Measurements from ENCODE around the gene MILR1. TPM values are rescaled to one million over a fixed set of nuclear protein-coding genes. Genes with fewer than 3 reads are reported as not detected.
"Not testable (repeated sequence)": the region's sequence is repeated elsewhere in the genome, so short reads cannot be mapped to it uniquely, and the experiment has no call there.

The MILR1 gene
- polyA plus RNA-seq, 1 donor = 6.2 TPM

DNA sequence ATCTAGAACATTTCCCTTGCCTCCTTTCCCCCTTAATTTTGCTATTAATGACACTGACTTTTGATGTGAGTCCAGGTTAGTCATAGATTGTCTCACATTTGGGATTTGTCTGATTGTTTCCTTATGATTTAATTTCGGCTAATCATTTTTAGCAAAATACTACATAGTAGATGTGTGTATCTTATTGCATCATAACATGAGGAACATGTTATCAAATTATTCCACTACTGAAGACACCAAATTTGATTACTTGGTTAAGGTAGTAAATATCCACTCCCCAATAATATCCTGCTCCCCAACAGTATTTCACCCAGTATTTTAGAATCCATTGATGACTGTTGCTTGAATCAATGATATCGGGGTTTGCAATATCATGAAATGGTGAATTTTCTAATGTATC, 45.2 kb downstream of the MILR1 start:
- 100% methylated on average over 1 of the region's 2 CpGs for WGBS (ENCODE audit: insufficient coverage, low lambda C conversion rate)
- Histone ChIP-seq H3K4me3 (ENCODE audit: low read length) (no peak overlapping the region), H3K27me3 (ENCODE audit: control insufficient read depth, insufficient read depth, low read length) (no peaks in the 10 kb centered on the region), H3K4me1 (ENCODE audit: control insufficient read depth, insufficient read depth, low read length) (peaks cover 8% of the 10 kb centered on the region), H3K9me3 (ENCODE audit: control insufficient read depth, low read depth, low read length) (no peaks in the 10 kb centered on the region), H3K36me3 (ENCODE audit: control insufficient read depth, insufficient read depth, low read length) (peaks cover 48% of the 10 kb centered on the region), H3K27ac (ENCODE audit: low read length) (no peak overlapping the region)
- DNase-seq = no peak

DNA sequence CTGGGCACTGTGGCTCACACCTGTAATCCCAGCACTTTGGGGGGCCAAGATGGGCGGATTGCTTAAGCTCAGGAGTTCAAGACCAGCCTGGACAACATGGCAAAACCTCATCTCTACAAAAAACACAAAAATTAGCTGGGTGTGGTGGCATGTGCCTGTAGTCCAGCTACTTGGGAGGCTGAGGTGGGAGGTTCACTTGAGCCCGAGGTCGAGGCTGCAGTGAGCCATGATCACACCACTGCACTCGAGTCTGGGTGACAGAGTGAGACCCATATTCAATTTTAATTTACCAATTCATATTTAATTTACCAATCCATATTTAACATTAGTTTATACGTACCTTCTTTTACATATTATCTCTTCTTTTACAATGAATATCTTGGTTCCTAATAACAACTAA, 46.4 kb downstream of the MILR1 start:
- H3K4me1 ChIP-seq (ENCODE audit: control insufficient read depth, insufficient read depth, low read length); H3K27me3 ChIP-seq (ENCODE audit: control insufficient read depth, insufficient read depth, low read length); H3K4me3 ChIP-seq (ENCODE audit: low read length); H3K9me3 ChIP-seq (ENCODE audit: control insufficient read depth, low read depth, low read length); H3K27ac ChIP-seq (ENCODE audit: low read length); DNase-seq: not testable (repeated sequence)
- WGBS (ENCODE audit: insufficient coverage, low lambda C conversion rate) = 92% methylated on average over 2 of the region's 5 CpGs
- H3K36me3 ChIP-seq (ENCODE audit: control insufficient read depth, insufficient read depth, low read length) = peaks cover 48% of the 10 kb centered on the region

DNA sequence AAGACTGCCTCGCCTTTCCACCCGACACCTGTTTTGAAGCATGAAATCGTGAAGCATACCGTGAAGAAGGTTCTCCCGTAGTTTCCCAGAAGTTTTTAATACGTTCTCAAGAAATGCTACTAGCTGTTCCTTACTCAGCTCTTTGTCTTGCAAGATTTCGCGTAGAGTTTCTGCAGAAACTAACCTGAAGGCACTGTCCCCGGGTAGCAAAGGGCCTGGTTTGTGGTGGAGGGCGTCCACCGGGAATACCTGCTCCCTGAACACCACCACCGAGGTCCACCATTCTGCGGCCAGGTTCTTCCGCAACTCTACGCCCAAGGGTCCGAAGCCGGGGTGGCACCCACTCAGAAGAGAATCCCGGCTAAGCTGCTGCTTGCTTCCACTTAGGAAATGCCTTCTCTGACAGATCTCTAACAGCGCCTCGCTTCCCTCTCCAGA, 47.5 kb downstream of the MILR1 start:
- no peaks in the 10 kb centered on the region for H3K9me3 ChIP-seq (ENCODE audit: control insufficient read depth, low read depth, low read length)
- no peaks in the 10 kb centered on the region for H3K27me3 ChIP-seq (ENCODE audit: control insufficient read depth, insufficient read depth, low read length)
- DNase-seq = no peak
- peak overlapping the region; percentile 97 for H3K27ac ChIP-seq (ENCODE audit: low read length)
- H3K4me1 ChIP-seq (ENCODE audit: control insufficient read depth, insufficient read depth, low read length) = peaks cover 8% of the 10 kb centered on the region
- H3K4me3 ChIP-seq (ENCODE audit: low read length) = peak overlapping the region; percentile 79
- peaks cover 49% of the 10 kb centered on the region for H3K36me3 ChIP-seq (ENCODE audit: control insufficient read depth, insufficient read depth, low read length)
- no CpG with 5 or more reads among the region's 20 CpGs for WGBS (ENCODE audit: insufficient coverage, low lambda C conversion rate)

DNA sequence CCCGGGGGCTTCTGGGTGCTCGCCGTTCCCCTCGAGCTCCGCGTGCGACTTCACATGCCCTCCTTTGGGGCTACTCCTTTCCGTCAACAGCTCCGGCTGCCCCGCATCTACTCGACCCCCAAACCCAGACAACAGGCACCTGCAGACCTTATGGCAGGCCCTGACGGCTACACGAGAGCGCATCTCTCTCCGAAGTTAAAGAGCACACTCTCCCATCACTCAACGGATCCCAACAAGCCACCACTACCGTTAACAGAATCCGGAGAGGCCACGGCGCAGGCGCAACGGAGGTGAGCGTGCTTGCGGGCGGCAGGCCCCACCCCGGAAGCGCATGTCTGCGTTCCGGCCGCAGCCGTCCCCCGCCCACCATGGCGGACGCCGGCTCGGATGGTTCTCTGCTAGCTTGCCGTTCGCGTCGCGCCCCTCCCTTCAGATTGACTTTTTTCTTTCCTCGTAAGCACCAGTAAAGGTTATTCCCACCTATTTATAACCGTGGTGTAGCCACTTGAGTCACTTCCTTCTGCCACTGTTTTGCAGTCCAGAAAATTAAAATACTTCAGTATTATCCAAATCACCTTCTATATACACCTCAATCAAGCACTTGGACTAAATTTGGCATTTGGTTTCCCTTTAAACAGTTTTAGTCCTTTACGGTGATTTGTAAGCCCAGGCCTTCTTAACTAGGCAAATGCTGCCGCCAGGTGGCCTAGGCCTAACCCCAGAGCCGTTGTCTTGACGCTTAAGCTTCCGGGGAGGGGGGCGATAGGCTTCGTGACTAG, 48.1 kb downstream of the MILR1 start, which contains the start of gene POLG2:
TSS of gene POLG2 (minus strand) at position 269 of the 779 bp plus-strand sequence. CDS start at position 183, 86 bp downstream.
- H3K36me3 ChIP-seq (ENCODE audit: control insufficient read depth, insufficient read depth, low read length) = peaks cover 51% of the 10 kb centered on the region
- no peaks in the 10 kb centered on the region for H3K27me3 ChIP-seq (ENCODE audit: control insufficient read depth, insufficient read depth, low read length)
- peak; percentile 91 to 92 for DNase-seq
- H3K4me1 ChIP-seq (ENCODE audit: control insufficient read depth, insufficient read depth, low read length) = peaks cover 8% of the 10 kb centered on the region
- H3K4me3 ChIP-seq (ENCODE audit: low read length) = peak within 1 kb of the TSS; percentile 79
- peak within 1 kb of the TSS; percentile 97 for H3K27ac ChIP-seq (ENCODE audit: low read length)
- WGBS (ENCODE audit: insufficient coverage, low lambda C conversion rate) = 10% methylated on average over 2 of the region's 50 CpGs
- H3K9me3 ChIP-seq (ENCODE audit: control insufficient read depth, low read depth, low read length) = no peaks in the 10 kb centered on the region

DNA sequence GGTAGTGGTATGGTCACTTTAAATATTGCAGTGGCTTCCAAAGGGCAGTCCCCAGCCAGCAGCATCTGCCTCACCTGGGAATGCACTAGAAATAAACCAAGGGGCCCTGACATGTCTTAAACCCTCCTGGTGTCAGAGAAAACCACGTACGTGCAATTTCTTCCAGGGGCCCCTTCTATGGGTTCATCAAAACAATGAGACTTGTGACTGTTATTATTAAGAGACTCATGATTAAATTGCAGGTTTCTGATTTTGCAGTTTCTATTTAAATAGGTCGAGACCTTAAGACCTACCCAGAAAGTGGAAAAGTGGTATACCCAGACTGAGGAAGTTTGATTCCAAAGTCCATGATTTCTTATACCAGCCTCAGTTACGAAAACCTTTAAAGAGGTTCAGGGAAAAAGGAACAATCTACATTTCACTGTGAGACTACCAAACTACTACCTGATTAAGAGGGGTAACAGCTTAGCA, 48.7 kb downstream of the MILR1 start:
- Histone ChIP-seq H3K4me3 (ENCODE audit: low read length) (peak overlapping the region; percentile 79), H3K9me3 (ENCODE audit: control insufficient read depth, low read depth, low read length) (no peaks in the 10 kb centered on the region), H3K27me3 (ENCODE audit: control insufficient read depth, insufficient read depth, low read length) (no peaks in the 10 kb centered on the region), H3K4me1 (ENCODE audit: control insufficient read depth, insufficient read depth, low read length) (peaks cover 8% of the 10 kb centered on the region), H3K36me3 (ENCODE audit: control insufficient read depth, insufficient read depth, low read length) (peaks cover 51% of the 10 kb centered on the region), H3K27ac (ENCODE audit: low read length) (peak overlapping the region; percentile 97)
- DNase-seq = no peak
- WGBS (ENCODE audit: insufficient coverage, low lambda C conversion rate) = no CpG with 5 or more reads among the region's 4 CpGs

DNA sequence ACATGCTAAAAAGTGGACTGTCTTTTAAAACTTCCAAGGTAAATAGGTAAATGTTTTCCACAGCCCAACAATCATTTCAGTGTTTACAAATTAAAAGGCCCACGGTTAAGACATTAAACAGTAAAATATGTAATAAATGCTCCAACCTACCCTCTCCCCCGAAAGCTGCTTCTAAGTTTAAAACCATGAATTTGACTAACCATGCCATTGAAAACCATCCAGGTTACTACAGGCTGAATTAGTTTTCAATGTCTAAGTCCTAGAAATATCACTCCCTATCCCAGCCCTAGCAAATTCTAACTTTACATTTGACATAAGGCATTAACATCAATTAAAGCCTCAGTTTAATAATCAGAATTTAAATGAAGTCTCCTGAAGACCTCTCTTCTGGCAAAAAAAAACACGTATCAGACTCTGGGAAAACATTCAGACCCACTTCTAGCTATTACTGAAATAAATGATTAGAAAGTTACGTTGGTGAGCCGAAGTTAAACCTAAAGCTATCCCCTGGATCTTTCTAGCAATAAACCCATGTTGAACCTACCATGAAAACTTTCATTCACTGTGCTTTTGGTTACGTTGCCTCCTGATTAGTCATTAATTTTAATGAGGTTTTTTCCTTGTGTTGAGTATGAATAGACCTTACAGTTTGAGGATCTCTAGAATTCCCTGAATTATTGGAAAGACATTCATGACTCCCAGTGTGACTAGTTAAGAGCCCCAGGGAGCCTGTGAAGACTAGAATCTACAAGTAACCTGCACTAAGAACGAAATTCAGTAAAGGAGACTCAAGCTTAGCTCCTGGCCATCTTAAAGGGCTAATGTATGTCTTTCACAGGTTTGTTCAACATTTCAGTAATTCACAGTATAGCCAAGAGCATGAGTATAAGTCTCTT, 49.6 kb downstream of the MILR1 start:
- Histone ChIP-seq H3K36me3 (ENCODE audit: control insufficient read depth, insufficient read depth, low read length) (peaks cover 55% of the 10 kb centered on the region), H3K9me3 (ENCODE audit: control insufficient read depth, low read depth, low read length) (no peaks in the 10 kb centered on the region), H3K27ac (ENCODE audit: low read length) (peak overlapping the region; percentile 97), H3K4me3 (ENCODE audit: low read length) (no peak overlapping the region), H3K4me1 (ENCODE audit: control insufficient read depth, insufficient read depth, low read length) (peaks cover 8% of the 10 kb centered on the region), H3K27me3 (ENCODE audit: control insufficient read depth, insufficient read depth, low read length) (no peaks in the 10 kb centered on the region)
- no peak for DNase-seq
- WGBS (ENCODE audit: insufficient coverage, low lambda C conversion rate) = no CpG with 5 or more reads among the region's 7 CpGs

DNA sequence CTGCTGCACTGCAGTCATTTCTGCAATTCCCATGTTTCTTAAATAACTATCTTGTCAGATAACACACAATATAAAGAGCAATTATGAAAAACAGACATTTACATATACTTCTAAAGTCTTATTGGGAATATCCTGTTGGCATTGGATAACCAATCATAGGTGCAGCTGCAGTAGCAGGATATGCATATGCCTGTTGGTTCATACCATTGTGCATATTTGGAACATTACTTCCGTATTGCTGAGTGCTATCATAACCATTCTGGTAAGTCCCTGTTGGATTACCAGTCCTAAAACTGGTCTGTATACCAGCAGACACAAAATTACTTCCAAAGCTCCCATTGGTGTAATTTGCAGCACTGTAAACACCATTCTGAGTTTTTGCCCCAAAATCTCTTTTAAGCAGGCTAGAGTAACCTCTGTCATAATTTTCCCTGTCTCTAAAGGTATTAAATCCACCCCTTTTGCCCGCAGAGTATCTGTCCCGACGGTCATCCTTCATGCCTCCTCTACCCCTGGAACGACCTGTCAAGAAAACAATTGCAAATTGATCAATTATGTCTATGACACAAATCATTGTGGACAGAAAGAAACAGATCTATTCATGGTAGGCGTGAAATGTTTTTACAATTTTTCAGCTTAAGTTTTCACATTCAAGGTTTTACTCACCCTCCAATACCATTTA, 51.0 kb downstream of the MILR1 start:
- peaks cover 66% of the 10 kb centered on the region for H3K36me3 ChIP-seq (ENCODE audit: control insufficient read depth, insufficient read depth, low read length)
- 92% methylated on average over 4 of the region's 6 CpGs for WGBS (ENCODE audit: insufficient coverage, low lambda C conversion rate)
- DNase-seq = no peak
- no peaks in the 10 kb centered on the region for H3K27me3 ChIP-seq (ENCODE audit: control insufficient read depth, insufficient read depth, low read length)
- H3K4me3 ChIP-seq (ENCODE audit: low read length) = no peak overlapping the region
- peaks cover 17% of the 10 kb centered on the region for H3K4me1 ChIP-seq (ENCODE audit: control insufficient read depth, insufficient read depth, low read length)
- no peak overlapping the region for H3K27ac ChIP-seq (ENCODE audit: low read length)
- no peaks in the 10 kb centered on the region for H3K9me3 ChIP-seq (ENCODE audit: control insufficient read depth, low read depth, low read length)

DNA sequence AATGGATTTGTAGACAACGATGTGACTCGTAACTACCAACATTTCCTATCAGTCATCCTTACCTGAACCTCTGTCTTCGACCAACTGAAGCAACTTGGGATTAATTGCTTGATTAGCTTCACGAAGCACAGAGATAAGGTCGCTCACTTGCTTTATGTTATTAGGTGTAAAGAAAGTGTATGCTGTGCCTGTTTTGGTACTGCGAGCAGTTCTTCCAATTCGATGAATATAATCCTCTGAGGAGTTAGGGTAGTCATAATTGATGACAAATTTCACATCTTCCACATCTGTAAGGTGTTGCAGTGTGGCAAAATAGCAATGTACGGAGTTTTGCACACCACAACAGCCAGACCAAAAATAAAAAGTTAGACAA, 51.6 kb downstream of the MILR1 start:
- no peak overlapping the region for H3K4me3 ChIP-seq (ENCODE audit: low read length)
- no peak overlapping the region for H3K27ac ChIP-seq (ENCODE audit: low read length)
- no peaks in the 10 kb centered on the region for H3K9me3 ChIP-seq (ENCODE audit: control insufficient read depth, low read depth, low read length)
- WGBS (ENCODE audit: insufficient coverage, low lambda C conversion rate) = 100% methylated on average over 2 of the region's 8 CpGs
- H3K36me3 ChIP-seq (ENCODE audit: control insufficient read depth, insufficient read depth, low read length) = peaks cover 66% of the 10 kb centered on the region
- H3K27me3 ChIP-seq (ENCODE audit: control insufficient read depth, insufficient read depth, low read length) = no peaks in the 10 kb centered on the region
- peaks cover 17% of the 10 kb centered on the region for H3K4me1 ChIP-seq (ENCODE audit: control insufficient read depth, insufficient read depth, low read length)
- DNase-seq = no peak

DNA sequence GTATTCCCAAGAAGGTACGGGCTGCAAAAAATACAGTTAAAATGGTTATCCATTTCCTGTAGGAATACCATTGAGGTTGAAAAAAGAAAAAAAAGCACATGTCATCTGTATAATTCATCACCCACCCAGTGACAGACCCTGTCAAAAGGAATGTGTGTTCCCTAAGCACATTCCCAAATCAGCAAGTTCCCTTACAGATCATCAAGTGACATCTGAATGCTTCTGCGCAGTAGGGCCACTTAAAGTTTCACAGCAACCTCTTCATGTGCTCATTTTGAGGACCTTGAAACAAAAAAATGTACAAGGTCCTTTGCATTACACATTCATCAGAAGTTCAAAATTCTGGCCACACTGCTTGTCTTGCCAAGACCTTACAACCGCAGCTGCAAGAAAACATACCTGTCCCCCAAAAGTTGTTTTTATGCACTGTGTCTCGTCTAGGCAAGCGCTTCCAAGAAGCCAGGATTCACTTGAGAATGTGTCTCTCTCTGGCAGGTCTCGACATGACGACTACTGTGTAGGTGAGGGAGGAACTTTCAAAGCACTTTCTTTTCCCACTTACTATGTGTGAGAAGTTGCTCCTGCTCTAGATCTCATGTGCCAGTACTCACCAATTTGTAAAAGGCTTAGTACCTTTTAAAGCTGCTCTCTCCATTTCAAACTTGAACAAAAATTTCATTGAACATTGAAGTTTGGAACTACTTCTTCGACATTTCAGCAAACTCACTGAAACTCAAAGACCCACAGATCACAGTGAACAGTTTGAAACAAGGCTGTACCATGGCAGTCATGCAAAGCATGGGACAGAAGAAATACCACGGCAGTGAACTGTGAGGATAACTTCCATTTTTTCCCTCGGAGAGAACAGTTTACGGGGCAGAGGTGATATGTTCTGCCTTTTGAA, 52.2 kb downstream of the MILR1 start:
- no peak overlapping the region for H3K4me3 ChIP-seq (ENCODE audit: low read length)
- DNase-seq = no peak
- no peak overlapping the region for H3K27ac ChIP-seq (ENCODE audit: low read length)
- peaks cover 66% of the 10 kb centered on the region for H3K36me3 ChIP-seq (ENCODE audit: control insufficient read depth, insufficient read depth, low read length)
- 88% methylated on average over 1 of the region's 11 CpGs for WGBS (ENCODE audit: insufficient coverage, low lambda C conversion rate)
- peaks cover 17% of the 10 kb centered on the region for H3K4me1 ChIP-seq (ENCODE audit: control insufficient read depth, insufficient read depth, low read length)
- no peaks in the 10 kb centered on the region for H3K27me3 ChIP-seq (ENCODE audit: control insufficient read depth, insufficient read depth, low read length)
- H3K9me3 ChIP-seq (ENCODE audit: control insufficient read depth, low read depth, low read length) = no peaks in the 10 kb centered on the region

All from large intestine (tissue), 3 donors.